Measurements from ENCODE around the gene ECM1. TPM values are rescaled to one million over a fixed set of nuclear protein-coding genes. Genes with fewer than 3 reads are reported as not detected.

ECM1 gene
- total and polyA plus RNA-seq, 2 of the 8 experiments (the other 6 are each of a cell fraction or from before 2014, with no cell fraction given): 0.95 to 0.98 TPM

- Histone ChIP-seq H3K56ac (replicated peaks; ENCODE audit: insufficient read length, low read depth, low read length) (no peak overlapping the region), H2BK15ac (ENCODE audit: low read length) (no peak overlapping the region), H2BK120ac (replicated peaks; ENCODE audit: low read depth, low read length) (no peak overlapping the region), H4K5ac (ENCODE audit: insufficient read length, low read depth, low read length) (no peak overlapping the region), H3K23me2 (ENCODE audit: low read depth, low read length) (no peaks in the 10 kb centered on the region), H3K9ac (replicated peaks in 1 of 4; ENCODE audit: extremely low read depth in 1 of 4, low read depth in 3 of 4, low read length in 3 of 4) (peak overlapping the region in 1 of 4 experiments; percentile 25; a peak in 2 of 7 replicates), H2AK5ac (ENCODE audit: low read depth, low read length) (no peak overlapping the region), H3K18ac (ENCODE audit: extremely low read depth, low read length) (no peak overlapping the region), H3K23ac (ENCODE audit: insufficient read length) (no peak overlapping the region), H3K4ac (replicated peaks; ENCODE audit: insufficient read length, low read depth, low read length) (no peak overlapping the region), H3K4me3 (ENCODE audit: extremely low read depth in 1 of 4, insufficient read depth in 2 of 4, low read depth in 3 of 4, low read length in 4 of 4) (no peak overlapping the region), H2BK5ac (ENCODE audit: low read depth, low read length) (no peak overlapping the region), H3K79me2 (ENCODE audit: control insufficient read depth in 1 of 2, insufficient read depth in 2 of 2, low read length in 2 of 2) (no peaks in the 10 kb centered on the region), H2AFZ (ENCODE audit: low read length) (no peak overlapping the region), H3K4me2 (ENCODE audit: insufficient read depth in 1 of 2, low read depth in 2 of 2, low read length in 2 of 2) (no peak overlapping the region), H3K36me3 (ENCODE audit: control insufficient read depth in 2 of 4, insufficient read depth in 4 of 4, low read length in 3 of 4) (peaks cover 15 to 29% (median 20%) of the 10 kb centered on the region in 4 experiments), H3K4me1 (replicated peaks in 1 of 4; ENCODE audit: control insufficient read depth in 3 of 4, insufficient read depth in 4 of 4, low read length in 3 of 4) (peaks cover 0 to 8% (median 4%) of the 10 kb centered on the region in 4 experiments; a peak in 4 of 7 replicates), H3K79me1 (ENCODE audit: low read depth, low read length) (no peaks in the 10 kb centered on the region), H3K27me3 (replicated peaks in 1 of 4; ENCODE audit: control insufficient read depth in 3 of 4, extremely low read depth in 1 of 4, insufficient read depth in 3 of 4, low read length in 3 of 4) (no peaks in the 10 kb centered on the region), H4K91ac (replicated peaks; ENCODE audit: insufficient read length, low read length) (no peak overlapping the region), H3K9me3 (ENCODE audit: insufficient read depth in 2 of 2, low read depth in 1 of 2, low read length in 1 of 2) (no peaks in the 10 kb centered on the region), H4K20me1 (replicated peaks in 1 of 2; ENCODE audit: control insufficient read depth in 1 of 2, insufficient read depth in 2 of 2, low read length in 2 of 2) (peaks cover 0 to 2% of the 10 kb centered on the region in 2 experiments), H4K8ac (ENCODE audit: extremely low read depth, insufficient read depth, low read length) (no peak overlapping the region), H2BK20ac (ENCODE audit: low read length) (no peak overlapping the region), H2BK12ac (ENCODE audit: low read depth, low read length) (no peak overlapping the region), H3K14ac (ENCODE audit: insufficient read length) (no peak overlapping the region), H3K27ac (ENCODE audit: low read depth, low read length) (no peak overlapping the region)
- 97% methylated on average over 4 of the region's 4 CpGs; no CpG with 5 or more reads in 1 of the 2 experiments for WGBS, 2 experiments (ENCODE audit: extremely low coverage in 1 of 2, insufficient coverage in 1 of 2, insufficient read length in 1 of 2, insufficient replicate concordance in 2 of 2, low coverage in 1 of 2, low lambda C conversion rate in 2 of 2, missing lambda C conversion rate in 1 of 2)
- no peak for FAIRE-seq
- CTCF ChIA-PET (ENCODE audit: partially characterized antibody): no interaction called here
- TF ChIP-seq MAX (IDR thresholded peaks at IDR 0.05) (no peak), TAF7 (optimal IDR thresholded peaks at IDR 0.05; ENCODE audit: borderline replicate concordance, low read depth, low read length) (no peak)
- POLR2A ChIA-PET (ENCODE audit: partially characterized antibody): interaction anchor here (1.4 kb wide), 1 partner anchor 12 kb away, joined by 3 read pairs; no protein-coding TSS in a partner anchor
- DNase-seq (ENCODE audit: low read depth in 1 of 2, low spot score in 2 of 2): no peak
These were observed 34.2 kb upstream of the ECM1 start for GRCh38 chr1:150473659-150474058.
